Stimulated activated naive B cell treated with anti-CD40 and anti-IgM and Interleukin-4, amounts not matched to agents 10 μg/mL and 1 μg/mL and 100 μg/mL, for 72 hours (primary cell): ENCODE data around the gene PRMT2.
A peak's percentile ranks its signal among the peaks of the same experiment; 100 is the strongest.

Source experiments
- ATAC-seq, 2 donors: fragments of 150-1000 bp; cut with Tn5 transposase; replicated peaks; 2 replicates each; pipeline ENCODE4 v1.10.0; 2021; ENCODE audit warnings: moderate library complexity in 1 of 2
- DNase-seq: peaks from one replicate; pipeline ENCODE4 v3.0.0; 2021
- H3K27ac Mint-ChIP-seq: one replicate; pipeline ENCODE4 v1.8.0; 2022; ENCODE audit warnings: mild to moderate bottlenecking, mixed read lengths
- H3K27me3 Mint-ChIP-seq, 2 donors: one replicate each; pipeline ENCODE4 v1.8.0; 2022; ENCODE audit warnings: mixed read lengths in 2 of 2
- H3K36me3 Mint-ChIP-seq, 2 donors: one replicate each; pipeline ENCODE4 v1.8.0; 2022; ENCODE audit warnings: mixed read lengths in 2 of 2, mild to moderate bottlenecking in 1 of 2
- H3K4me1 Mint-ChIP-seq, 2 donors: one replicate each; pipeline ENCODE4 v1.8.0; 2022; ENCODE audit warnings: mixed read lengths in 2 of 2, mild to moderate bottlenecking in 1 of 2
- H3K4me3 Mint-ChIP-seq, 2 donors: one replicate each; pipeline ENCODE4 v1.8.0; 2022; ENCODE audit warnings: mild to moderate bottlenecking in 2 of 2, mixed read lengths in 2 of 2, moderate library complexity in 1 of 2
- H3K9me3 Mint-ChIP-seq, 2 donors: one replicate each; pipeline ENCODE4 v1.8.0; 2022; ENCODE audit warnings: mixed read lengths in 2 of 2, mild to moderate bottlenecking in 1 of 2

Gene PRMT2

GRCh38 chr21:46606427-46606813 is 29.1 kb upstream of the PRMT2 start:
- Mint-ChIP-seq H3K27ac (peak overlapping the region; percentile 85), H3K4me1 (peaks cover 22 to 41% of the 10 kb centered on the region in 2 donors), H3K9me3 (peaks cover 0 to 1% of the 10 kb centered on the region in 2 donors), H3K27me3 (peaks cover 0 to 15% of the 10 kb centered on the region in 2 donors), H3K36me3 (peaks cover 0 to 5% of the 10 kb centered on the region in 2 donors), H3K4me3 (peak overlapping the region in 1 of 2 donors; percentile 59)
- DNase-seq (no peak), ATAC-seq (peak; percentile 22 to 31)

GRCh38 chr21:46607636-46608035 is 27.8 kb upstream of the PRMT2 start:
- peak; percentile 50 to 65 for ATAC-seq
- H3K27me3 Mint-ChIP-seq: peaks cover 0 to 15% of the 10 kb centered on the region in 2 donors
- DNase-seq: no peak
- H3K4me3 Mint-ChIP-seq: peak overlapping the region in 1 of 2 donors; percentile 62
- peaks cover 0 to 5% of the 10 kb centered on the region in 2 donors for H3K36me3 Mint-ChIP-seq
- peaks cover 22 to 41% of the 10 kb centered on the region in 2 donors for H3K4me1 Mint-ChIP-seq
- peaks cover 0 to 3% of the 10 kb centered on the region in 2 donors for H3K9me3 Mint-ChIP-seq
- peak overlapping the region; percentile 76 for H3K27ac Mint-ChIP-seq

- H3K27ac Mint-ChIP-seq: peak overlapping the region; percentile 14
- H3K36me3 Mint-ChIP-seq: peaks cover 0 to 5% of the 10 kb centered on the region in 2 donors
- DNase-seq (no peak), ATAC-seq (peak; percentile 35 to 46)
- peaks cover 0 to 5% of the 10 kb centered on the region in 2 donors for H3K9me3 Mint-ChIP-seq
- H3K27me3 Mint-ChIP-seq: peaks cover 0 to 15% of the 10 kb centered on the region in 2 donors
- peaks cover 22 to 41% of the 10 kb centered on the region in 2 donors for H3K4me1 Mint-ChIP-seq
- no peak overlapping the region for H3K4me3 Mint-ChIP-seq
Observed at GRCh38 chr21:46608672-46609111, 26.8 kb upstream of the PRMT2 start.

- Mint-ChIP-seq H3K36me3 (peaks cover 0 to 5% of the 10 kb centered on the region in 2 donors), H3K4me3 (no peak overlapping the region), H3K4me1 (peaks cover 22 to 36% of the 10 kb centered on the region in 2 donors), H3K27ac (no peak overlapping the region), H3K9me3 (peaks cover 0 to 5% of the 10 kb centered on the region in 2 donors), H3K27me3 (peaks cover 11 to 22% of the 10 kb centered on the region in 2 donors)
- DNase-seq: no peak
- ATAC-seq: no peak
Observed at GRCh38 chr21:46610018-46610701, 25.3 kb upstream of the PRMT2 start.

- Mint-ChIP-seq H3K27me3 (peaks cover 21 to 30% of the 10 kb centered on the region in 2 donors), H3K4me1 (peaks cover 2 to 7% of the 10 kb centered on the region in 2 donors), H3K4me3 (no peak overlapping the region), H3K36me3 (peaks cover 0 to 5% of the 10 kb centered on the region in 2 donors), H3K27ac (no peak overlapping the region), H3K9me3 (peaks cover 0 to 7% of the 10 kb centered on the region in 2 donors)
- ATAC-seq (no peak), DNase-seq (no peak)
Observed at GRCh38 chr21:46613391-46613790, 22.1 kb upstream of the PRMT2 start.

GRCh38 chr21:46616050-46616449 is 19.4 kb upstream of the PRMT2 start:
- Mint-ChIP-seq H3K4me1 (no peaks in the 10 kb centered on the region), H3K27ac (no peak overlapping the region), H3K4me3 (no peak overlapping the region), H3K27me3 (peaks cover 13 to 45% of the 10 kb centered on the region in 2 donors), H3K36me3 (no peaks in the 10 kb centered on the region), H3K9me3 (peaks cover 0 to 6% of the 10 kb centered on the region in 2 donors)
- DNase-seq (no peak), ATAC-seq (no peak)

GRCh38 chr21:46616656-46617055 is 18.8 kb upstream of the PRMT2 start:
- Mint-ChIP-seq H3K27me3 (peaks cover 13 to 45% of the 10 kb centered on the region in 2 donors), H3K4me3 (no peak overlapping the region), H3K36me3 (no peaks in the 10 kb centered on the region), H3K9me3 (peaks cover 0 to 6% of the 10 kb centered on the region in 2 donors), H3K27ac (no peak overlapping the region), H3K4me1 (peaks cover 0 to 3% of the 10 kb centered on the region in 2 donors)
- ATAC-seq (no peak), DNase-seq (no peak)

- H3K36me3 Mint-ChIP-seq: no peaks in the 10 kb centered on the region
- H3K9me3 Mint-ChIP-seq: peaks cover 0 to 4% of the 10 kb centered on the region in 2 donors
- no peak overlapping the region for H3K4me3 Mint-ChIP-seq
- peaks cover 13 to 45% of the 10 kb centered on the region in 2 donors for H3K27me3 Mint-ChIP-seq
- H3K27ac Mint-ChIP-seq: no peak overlapping the region
- H3K4me1 Mint-ChIP-seq: peaks cover 3 to 11% of the 10 kb centered on the region in 2 donors
- ATAC-seq: no peak
- DNase-seq: no peak
Observed at GRCh38 chr21:46617267-46618051, 18.0 kb upstream of the PRMT2 start.

GRCh38 chr21:46618738-46619379 is 16.6 kb upstream of the PRMT2 start:
- no peak for ATAC-seq
- no peak overlapping the region for H3K4me3 Mint-ChIP-seq
- H3K27ac Mint-ChIP-seq: no peak overlapping the region
- peaks cover 5 to 16% of the 10 kb centered on the region in 2 donors for H3K4me1 Mint-ChIP-seq
- peaks cover 0 to 2% of the 10 kb centered on the region in 2 donors for H3K9me3 Mint-ChIP-seq
- no peaks in the 10 kb centered on the region for H3K36me3 Mint-ChIP-seq
- no peak for DNase-seq
- peaks cover 12 to 43% of the 10 kb centered on the region in 2 donors for H3K27me3 Mint-ChIP-seq

- no peak for ATAC-seq
- peaks cover 5 to 16% of the 10 kb centered on the region in 2 donors for H3K4me1 Mint-ChIP-seq
- H3K27ac Mint-ChIP-seq: no peak overlapping the region
- H3K27me3 Mint-ChIP-seq: peaks cover 6 to 37% of the 10 kb centered on the region in 2 donors
- DNase-seq: no peak
- H3K4me3 Mint-ChIP-seq: no peak overlapping the region
- peaks cover 0 to 2% of the 10 kb centered on the region in 2 donors for H3K9me3 Mint-ChIP-seq
- H3K36me3 Mint-ChIP-seq: no peaks in the 10 kb centered on the region
Observed at GRCh38 chr21:46619846-46620245, 15.6 kb upstream of the PRMT2 start.

GRCh38 chr21:46620846-46621245 is 14.6 kb upstream of the PRMT2 start:
- peaks cover 6 to 30% of the 10 kb centered on the region in 2 donors for H3K27me3 Mint-ChIP-seq
- no peak for ATAC-seq
- peaks cover 0 to 3% of the 10 kb centered on the region in 2 donors for H3K36me3 Mint-ChIP-seq
- H3K9me3 Mint-ChIP-seq: peaks cover 0 to 8% of the 10 kb centered on the region in 2 donors
- H3K4me1 Mint-ChIP-seq: peaks cover 5 to 16% of the 10 kb centered on the region in 2 donors
- no peak overlapping the region for H3K4me3 Mint-ChIP-seq
- DNase-seq: no peak
- no peak overlapping the region for H3K27ac Mint-ChIP-seq

- DNase-seq (no peak), ATAC-seq (peak in 1 of 2 donors; percentile 32)
- Mint-ChIP-seq H3K27ac (no peak overlapping the region), H3K36me3 (peaks cover 3 to 6% of the 10 kb centered on the region in 2 donors), H3K9me3 (peaks cover 6 to 10% of the 10 kb centered on the region in 2 donors), H3K27me3 (peaks cover 0 to 22% of the 10 kb centered on the region in 2 donors), H3K4me3 (no peak overlapping the region), H3K4me1 (peaks cover 5 to 16% of the 10 kb centered on the region in 2 donors)
Observed at GRCh38 chr21:46621457-46622182, 13.9 kb upstream of the PRMT2 start.

- peaks cover 9 to 11% of the 10 kb centered on the region in 2 donors for H3K9me3 Mint-ChIP-seq
- peaks cover 5 to 16% of the 10 kb centered on the region in 2 donors for H3K4me1 Mint-ChIP-seq
Observed at GRCh38 chr21:46622226-46622625, 13.2 kb upstream of the PRMT2 start.

More at GRCh38 chr21:46622226-46622625, 13.2 kb upstream of the PRMT2 start:
- Mint-ChIP-seq H3K36me3 (peaks cover 4 to 6% of the 10 kb centered on the region in 2 donors), H3K27me3 (peaks cover 3 to 16% of the 10 kb centered on the region in 2 donors), H3K27ac (peak overlapping the region; percentile 76), H3K4me3 (no peak overlapping the region)
- DNase-seq: no peak
- ATAC-seq: peak; percentile 65 to 86
